HTR-8/SVneo (cell line): Measurements from ENCODE around the gene ZNF326.
A peak's percentile ranks its signal among the peaks of the same experiment; 100 is the strongest.
"Not testable (repeated sequence)": the region's sequence is repeated elsewhere in the genome, so short reads cannot be mapped to it uniquely, and the experiment has no call there.

ENCODE experiments used
- DNase-seq: peaks from one replicate; pipeline ENCODE4 v3.0.0; 2011; ENCODE audit warnings: low spot score, mixed read lengths; ENCODE audit not compliant: insufficient read length
- FAIRE-seq: peaks from 2 replicates; lab custom pipeline; 2011; peaks lifted over from hg19 to GRCh38; lab: Jason Lieb, UNC

ZNF326 gene

GRCh38 chr1:89995598-89996449 lies 914 bp downstream of the ZNF326 start:
- FAIRE-seq: no peak

GRCh38 chr1:89996450-89997110 lies 1.7 kb downstream of the ZNF326 start:
- FAIRE-seq (no peak), DNase-seq (no peak)

More at GRCh38 chr1:89995598-89996449, 914 bp downstream of the ZNF326 start:
- no peak for DNase-seq

GRCh38 chr1:89997152-89997551 lies 2.2 kb downstream of the ZNF326 start:
- FAIRE-seq, DNase-seq: not testable (repeated sequence)

GRCh38 chr1:89998306-89998705 lies 3.4 kb downstream of the ZNF326 start:
- DNase-seq: no peak
- no peak for FAIRE-seq

- no peak for FAIRE-seq
- DNase-seq: no peak
These were observed 4.3 kb downstream of the ZNF326 start for GRCh38 chr1:89999208-89999607.

- FAIRE-seq: no peak
- DNase-seq: no peak
These were observed 4.7 kb downstream of the ZNF326 start for GRCh38 chr1:89999628-90000027.

GRCh38 chr1:90000934-90001676 lies 6.2 kb downstream of the ZNF326 start:
- no peak for DNase-seq
- no peak for FAIRE-seq

- DNase-seq: no peak
- no peak for FAIRE-seq
These were observed 13.1 kb downstream of the ZNF326 start for GRCh38 chr1:90007979-90008404.

GRCh38 chr1:90012300-90012699 lies 17.4 kb downstream of the ZNF326 start:
- DNase-seq (no peak), FAIRE-seq (no peak)

- FAIRE-seq (no peak), DNase-seq (no peak)
These were observed 28.8 kb downstream of the ZNF326 start for GRCh38 chr1:90023691-90024090.

- no peak for DNase-seq
- FAIRE-seq: no peak
These were observed 32.4 kb downstream of the ZNF326 start for GRCh38 chr1:90027281-90027680.

GRCh38 chr1:90039652-90040051 lies 44.7 kb downstream of the ZNF326 start:
- no peak for FAIRE-seq
- no peak for DNase-seq

GRCh38 chr1:90043586-90043985 lies 48.7 kb downstream of the ZNF326 start:
- FAIRE-seq (no peak), DNase-seq (no peak)

- FAIRE-seq (no peak), DNase-seq (no peak)
These were observed 49.4 kb downstream of the ZNF326 start for GRCh38 chr1:90044346-90044745.

GRCh38 chr1:90045853-90046563 lies 51.1 kb downstream of the ZNF326 start:
- FAIRE-seq (no peak), DNase-seq (peak; percentile 4)

- FAIRE-seq (no peak), DNase-seq (no peak)
These were observed 51.7 kb downstream of the ZNF326 start for GRCh38 chr1:90046635-90047034.

- DNase-seq (no peak), FAIRE-seq (no peak)
These were observed 53.1 kb downstream of the ZNF326 start for GRCh38 chr1:90048043-90048442.

- DNase-seq, FAIRE-seq: not testable (repeated sequence)
These were observed 68.1 kb downstream of the ZNF326 start for GRCh38 chr1:90062700-90063643.

GRCh38 chr1:90064109-90064508 lies 69.2 kb downstream of the ZNF326 start:
- not testable (repeated sequence) for FAIRE-seq, DNase-seq
